ENCODE data around the gene PIK3AP1. TPM values are rescaled to one million over a fixed set of nuclear protein-coding genes. Genes with fewer than 3 reads are reported as not detected.

The PIK3AP1 gene
- total RNA-seq, 1 donor from 2014 or later = 1.3 TPM

DNA sequence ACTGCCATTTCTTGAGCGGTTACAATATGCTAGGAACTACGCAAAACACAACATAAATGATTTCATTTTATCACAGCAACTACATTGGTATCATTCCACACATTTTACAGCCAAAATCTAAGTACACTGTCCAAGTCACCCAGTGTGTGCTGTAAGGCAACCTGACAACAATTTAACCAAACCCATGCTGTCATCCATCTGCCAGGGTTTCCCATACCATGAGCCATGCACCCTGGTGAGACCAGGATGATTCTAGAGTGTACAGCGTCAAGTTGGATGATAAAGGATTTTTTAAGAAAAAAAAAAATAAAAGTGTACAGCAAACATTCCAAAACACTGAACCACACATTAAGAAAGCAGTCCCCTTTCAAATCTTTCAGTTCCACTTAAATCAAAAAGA lies 52.9 kb downstream of the PIK3AP1 start:
- no peak for DNase-seq (ENCODE audit: low read depth, low spot score)
- Mint-ChIP-seq H3K36me3 (ENCODE audit: low read depth) (no peaks in the 10 kb centered on the region), H3K4me1 (peaks cover 13% of the 10 kb centered on the region), H3K27me3 (ENCODE audit: low read depth) (no peaks in the 10 kb centered on the region), H3K9me3 (no peaks in the 10 kb centered on the region), H3K4me3 (no peak overlapping the region), H3K27ac (ENCODE audit: unreplicated experiment) (no peak overlapping the region)
- no peak for TF ChIP-seq CTCF (conservative IDR thresholded peaks at IDR 0.05)

DNA sequence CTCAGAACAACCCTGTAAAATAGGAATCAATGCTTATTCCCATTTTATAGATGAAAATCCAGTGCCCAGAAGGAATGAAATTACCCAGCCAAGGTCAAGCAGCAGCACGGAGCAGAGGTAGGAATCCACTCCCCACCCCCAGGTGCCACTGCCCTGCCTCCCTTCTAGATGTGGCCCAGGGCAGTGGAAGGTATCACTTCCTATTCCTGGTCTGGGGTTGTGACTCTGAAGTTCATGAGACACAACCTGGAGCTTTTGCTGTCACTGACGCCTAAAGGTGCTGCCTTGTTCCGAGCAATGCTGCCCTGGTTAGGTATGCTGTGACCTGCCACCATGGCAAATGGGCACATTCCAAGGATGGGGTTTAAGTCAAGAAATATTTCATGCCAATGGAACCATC lies 53.6 kb downstream of the PIK3AP1 start:
- no peak for TF ChIP-seq CTCF (conservative IDR thresholded peaks at IDR 0.05)
- Mint-ChIP-seq H3K4me3 (no peak overlapping the region), H3K27me3 (ENCODE audit: low read depth) (no peaks in the 10 kb centered on the region), H3K9me3 (no peaks in the 10 kb centered on the region), H3K27ac (ENCODE audit: unreplicated experiment) (no peak overlapping the region), H3K36me3 (ENCODE audit: low read depth) (no peaks in the 10 kb centered on the region), H3K4me1 (peaks cover 13% of the 10 kb centered on the region)
- no peak for DNase-seq (ENCODE audit: low read depth, low spot score)

- H3K36me3 Mint-ChIP-seq (ENCODE audit: low read depth) = no peaks in the 10 kb centered on the region
- no peak overlapping the region for H3K4me3 Mint-ChIP-seq
- TF ChIP-seq CTCF (conservative IDR thresholded peaks at IDR 0.05) = no peak
- H3K27me3 Mint-ChIP-seq (ENCODE audit: low read depth) = no peaks in the 10 kb centered on the region
- no peaks in the 10 kb centered on the region for H3K9me3 Mint-ChIP-seq
- H3K4me1 Mint-ChIP-seq = peaks cover 13% of the 10 kb centered on the region
- no peak overlapping the region for H3K27ac Mint-ChIP-seq (ENCODE audit: unreplicated experiment)
- no peak for DNase-seq (ENCODE audit: low read depth, low spot score)
These were observed 55.0 kb downstream of the PIK3AP1 start for GRCh38 chr10:96665306-96665705.

DNA sequence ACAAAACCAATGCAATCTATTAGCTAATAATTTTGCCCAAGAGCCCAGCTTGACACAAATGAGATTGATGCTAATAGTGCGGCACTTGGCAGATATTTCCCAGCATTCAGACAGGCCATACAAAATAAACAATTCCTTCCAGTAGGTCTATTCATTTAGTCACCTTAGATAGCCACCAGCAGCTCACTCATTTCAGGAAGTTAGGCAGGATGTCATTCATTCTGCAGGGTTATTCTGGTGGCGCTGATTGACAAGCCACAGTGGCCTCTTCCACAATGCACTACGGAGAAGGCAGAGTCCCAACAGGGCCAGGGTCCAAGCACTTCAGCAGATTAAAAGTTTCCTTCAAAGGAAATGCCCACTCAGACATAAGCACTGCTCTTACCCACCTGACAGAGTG lies 55.8 kb downstream of the PIK3AP1 start:
- Mint-ChIP-seq H3K4me3 (no peak overlapping the region), H3K27ac (ENCODE audit: unreplicated experiment) (no peak overlapping the region), H3K27me3 (ENCODE audit: low read depth) (no peaks in the 10 kb centered on the region), H3K4me1 (peaks cover 13% of the 10 kb centered on the region), H3K9me3 (no peaks in the 10 kb centered on the region), H3K36me3 (ENCODE audit: low read depth) (no peaks in the 10 kb centered on the region)
- no peak for TF ChIP-seq CTCF (conservative IDR thresholded peaks at IDR 0.05)
- no peak for DNase-seq (ENCODE audit: low read depth, low spot score)

DNA sequence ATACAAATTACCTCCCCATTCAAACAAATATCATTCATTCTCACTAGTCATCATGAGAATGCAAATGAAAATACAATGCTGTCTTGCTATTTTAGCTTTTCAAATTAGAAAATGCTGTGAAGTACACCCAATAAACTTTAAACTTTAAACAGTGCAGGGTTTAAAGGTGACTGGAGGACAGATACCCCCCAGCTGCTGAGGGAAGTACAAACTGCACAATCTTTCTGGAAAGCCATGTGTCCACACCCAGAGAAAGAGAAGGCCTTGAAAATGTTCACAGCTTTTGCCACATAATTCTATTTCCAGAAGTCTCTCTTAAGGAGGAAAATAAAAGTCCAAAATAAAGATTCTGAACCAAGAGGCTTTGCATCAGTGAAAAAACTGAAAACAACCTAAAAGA lies 56.5 kb downstream of the PIK3AP1 start:
- no peak overlapping the region for H3K27ac Mint-ChIP-seq (ENCODE audit: unreplicated experiment)
- H3K9me3 Mint-ChIP-seq = no peaks in the 10 kb centered on the region
- no peak overlapping the region for H3K4me3 Mint-ChIP-seq
- DNase-seq (ENCODE audit: low read depth, low spot score) = no peak
- no peak for TF ChIP-seq CTCF (conservative IDR thresholded peaks at IDR 0.05)
- peaks cover 13% of the 10 kb centered on the region for H3K4me1 Mint-ChIP-seq
- H3K36me3 Mint-ChIP-seq (ENCODE audit: low read depth) = no peaks in the 10 kb centered on the region
- H3K27me3 Mint-ChIP-seq (ENCODE audit: low read depth) = no peaks in the 10 kb centered on the region

DNA sequence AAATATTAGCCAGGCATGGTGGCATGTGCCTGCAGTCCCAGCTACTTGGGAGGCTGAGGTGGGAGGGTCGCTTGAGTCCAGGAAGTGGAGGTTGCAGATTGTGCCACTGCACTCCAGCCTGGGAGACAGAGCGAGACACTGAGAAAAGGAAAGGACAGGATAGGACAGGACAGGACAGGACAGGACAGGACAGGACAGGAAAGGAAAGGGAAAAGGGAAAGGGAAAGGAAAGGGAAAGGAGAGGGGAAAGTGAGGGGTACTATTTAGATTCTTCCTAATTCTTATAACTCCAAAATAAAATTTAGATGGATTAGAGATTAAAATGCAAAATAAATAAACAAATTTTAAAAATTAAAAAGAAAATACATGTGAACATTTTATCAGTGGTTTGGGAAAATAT lies 58.7 kb downstream of the PIK3AP1 start:
- no peaks in the 10 kb centered on the region for H3K36me3 Mint-ChIP-seq (ENCODE audit: low read depth)
- no peak overlapping the region for H3K4me3 Mint-ChIP-seq
- peak overlapping the region; percentile 50 for H3K27ac Mint-ChIP-seq (ENCODE audit: unreplicated experiment)
- DNase-seq (ENCODE audit: low read depth, low spot score) = no peak
- no peak for TF ChIP-seq CTCF (conservative IDR thresholded peaks at IDR 0.05)
- H3K4me1 Mint-ChIP-seq = peaks cover 13% of the 10 kb centered on the region
- H3K9me3 Mint-ChIP-seq = no peaks in the 10 kb centered on the region
- H3K27me3 Mint-ChIP-seq (ENCODE audit: low read depth) = no peaks in the 10 kb centered on the region
